GM18873 (cell line): ENCODE results near the gene PSMG3.

Source experiments
- ATAC-seq: cut with Tn5 transposase; IDR thresholded peaks from one replicate; pipeline ENCODE4 v1.9.1; 2021; ENCODE audit warnings: mild to moderate bottlenecking, moderate library complexity, moderate number of reproducible peaks; ENCODE audit not compliant: unreplicated experiment, low FRiP score

The PSMG3 gene, protein sequence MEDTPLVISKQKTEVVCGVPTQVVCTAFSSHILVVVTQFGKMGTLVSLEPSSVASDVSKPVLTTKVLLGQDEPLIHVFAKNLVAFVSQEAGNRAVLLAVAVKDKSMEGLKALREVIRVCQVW

DNA sequence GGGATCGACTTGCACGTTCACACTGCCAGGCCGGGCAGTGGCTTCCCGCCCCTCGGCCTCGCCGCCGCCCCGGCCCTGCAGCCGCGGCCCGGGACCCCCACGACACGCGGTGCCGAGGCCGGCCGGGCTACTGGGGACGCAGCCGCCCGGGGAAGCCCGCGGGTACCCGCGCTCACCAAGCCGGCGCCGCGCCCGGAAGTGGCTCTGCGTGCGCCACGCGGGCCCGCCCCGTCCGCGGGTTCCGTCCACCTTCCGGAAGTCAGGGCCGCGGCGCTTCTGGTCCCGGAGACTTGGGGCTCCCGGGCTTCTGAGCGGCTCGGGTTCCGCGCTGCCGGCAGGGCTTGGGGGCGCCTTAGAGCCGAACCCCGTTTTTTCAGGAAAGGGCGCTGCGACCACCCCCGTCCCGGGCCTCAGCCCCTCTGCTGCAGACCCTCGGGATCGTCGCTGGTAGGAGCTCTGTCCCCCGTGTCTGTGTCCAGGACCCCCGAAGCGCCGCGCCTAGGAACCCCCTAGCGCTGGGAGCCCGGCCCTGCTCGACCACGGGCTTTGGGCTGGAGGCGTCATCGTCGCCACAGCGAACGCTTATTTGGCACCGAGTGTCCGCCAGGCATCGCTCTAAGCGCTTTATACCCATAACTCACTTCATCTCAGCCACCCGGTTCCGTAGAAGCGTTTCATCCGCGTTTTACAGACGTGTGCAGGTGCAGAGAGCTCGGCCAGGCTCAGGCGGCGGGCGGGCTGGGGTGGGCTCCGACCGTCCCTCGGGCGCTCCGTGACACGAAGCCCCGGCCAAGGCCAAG lies at the start of gene PSMG3:
PSMG3 (minus strand) TSS at position 200 of the 800 bp plus-strand sequence. CDS start 693 bp downstream, outside the sequence.
- ATAC-seq: peak; percentile 75

DNA sequence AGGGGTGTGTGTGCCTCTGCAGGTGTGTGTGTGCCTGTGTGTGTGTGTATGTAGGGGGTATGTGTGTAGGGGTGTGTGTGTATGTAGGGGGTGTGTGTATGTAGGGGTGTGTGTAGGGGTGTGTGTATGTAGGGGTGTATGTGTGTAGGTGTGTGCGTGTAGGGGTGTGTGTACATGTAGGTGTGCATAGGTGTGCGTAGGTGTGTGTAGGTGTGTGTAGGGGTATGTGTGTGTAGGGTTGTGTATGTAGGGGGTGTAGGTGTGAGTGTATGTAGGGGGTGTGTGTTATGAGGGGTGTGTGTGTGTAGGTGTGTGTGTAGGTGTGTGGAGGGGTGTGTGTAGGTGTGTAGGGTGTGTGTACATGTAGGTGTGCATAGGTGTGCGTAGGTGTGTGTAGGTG lies 48.6 kb upstream of the PSMG3 start:
- no peak for ATAC-seq

DNA sequence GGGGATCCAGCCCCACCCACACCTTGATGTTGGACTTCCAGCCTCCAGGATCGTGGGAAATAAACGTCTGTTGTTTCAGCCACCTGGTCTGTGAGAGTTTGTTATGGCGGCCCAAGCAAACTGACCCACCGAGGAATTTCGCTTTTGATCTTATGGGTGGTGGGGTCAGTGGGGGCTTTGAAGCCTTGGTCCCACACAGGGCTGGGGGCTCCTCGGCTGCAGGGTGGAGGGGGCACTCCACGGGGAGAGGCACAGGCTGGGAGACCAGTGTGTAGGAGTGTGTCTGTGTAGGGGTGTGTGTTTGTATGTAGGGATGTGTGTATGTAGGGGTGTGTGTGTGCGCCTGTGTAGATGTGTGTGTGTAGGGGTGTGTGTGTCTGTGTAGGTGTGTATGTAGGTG lies 48.1 kb upstream of the PSMG3 start:
- ATAC-seq: no peak

DNA sequence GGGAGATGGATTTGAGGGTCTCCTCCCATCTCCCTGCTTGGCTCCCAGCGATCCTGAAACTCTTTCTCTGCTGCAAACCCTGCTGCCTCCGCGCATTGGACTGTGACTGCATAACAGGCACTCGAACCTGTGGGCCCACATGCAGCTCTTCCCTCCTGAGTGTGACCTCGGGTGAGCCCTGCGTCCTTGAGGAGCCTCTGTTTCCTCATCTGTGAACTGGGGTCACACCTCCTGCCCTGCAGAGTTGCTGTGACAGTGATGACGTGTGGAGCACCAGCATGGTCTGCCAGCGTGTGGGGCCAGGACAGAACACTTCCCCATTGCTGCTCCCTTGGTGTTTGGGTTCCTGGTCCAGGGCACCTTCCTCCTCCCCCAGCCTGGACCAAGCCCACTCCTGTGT lies 46.9 kb upstream of the PSMG3 start:
- no peak for ATAC-seq

DNA sequence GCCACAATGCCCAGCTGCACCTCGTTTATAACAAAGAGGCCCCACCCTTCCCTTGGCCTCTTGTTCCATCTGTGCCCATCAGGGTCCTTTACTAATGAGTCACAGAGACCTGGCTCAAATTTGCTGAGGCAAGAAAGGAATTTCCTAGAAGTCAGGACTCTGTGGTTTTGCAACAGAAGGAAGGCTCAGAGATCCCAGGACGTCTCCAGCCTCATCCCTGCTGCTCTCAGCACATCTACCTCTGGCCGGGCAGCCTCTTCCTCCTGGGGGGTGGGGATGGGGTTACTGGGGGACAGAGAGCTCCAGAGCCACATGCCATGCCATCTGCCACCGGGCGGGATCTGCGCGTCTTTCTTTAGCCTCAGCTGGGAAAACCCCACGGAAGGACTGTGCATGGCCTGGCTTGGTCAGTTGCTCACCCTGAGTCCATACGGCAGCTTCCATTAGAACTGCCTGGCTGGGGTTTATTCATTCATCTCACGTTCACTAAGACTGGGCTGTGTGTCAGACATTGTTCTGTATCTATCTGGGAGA lies 41.9 kb upstream of the PSMG3 start:
- no peak for ATAC-seq

DNA sequence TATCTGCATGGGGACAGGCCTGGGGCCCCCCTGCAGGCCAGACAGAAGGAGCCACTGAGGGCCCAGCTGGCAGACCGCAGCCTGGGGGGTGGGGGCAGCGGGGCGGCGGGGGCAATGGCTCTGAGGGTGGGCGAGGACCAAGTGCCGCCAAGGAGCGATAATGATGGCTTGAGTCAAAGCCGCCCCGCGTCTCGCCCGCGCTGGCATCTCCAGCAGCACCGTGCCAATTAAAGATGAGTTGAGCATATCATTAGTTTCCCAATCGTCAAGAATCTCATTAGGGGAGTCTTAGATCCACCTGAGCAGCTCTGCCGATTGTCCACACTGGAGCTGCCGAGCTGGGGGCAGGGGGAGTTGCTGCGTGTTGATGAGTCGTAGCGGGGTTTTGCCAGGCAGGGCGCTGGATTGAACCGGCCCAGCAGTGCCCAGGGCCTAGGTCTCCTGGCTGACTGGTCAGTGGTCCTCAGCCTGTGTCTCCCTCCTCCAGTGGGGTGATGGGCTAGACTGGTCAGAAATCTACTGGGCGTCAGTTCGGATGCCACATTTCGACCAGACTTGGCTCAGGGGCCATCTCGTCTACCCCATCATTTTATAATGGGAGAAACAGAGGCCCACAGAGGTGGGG lies 41.0 kb upstream of the PSMG3 start:
- ATAC-seq: no peak

DNA sequence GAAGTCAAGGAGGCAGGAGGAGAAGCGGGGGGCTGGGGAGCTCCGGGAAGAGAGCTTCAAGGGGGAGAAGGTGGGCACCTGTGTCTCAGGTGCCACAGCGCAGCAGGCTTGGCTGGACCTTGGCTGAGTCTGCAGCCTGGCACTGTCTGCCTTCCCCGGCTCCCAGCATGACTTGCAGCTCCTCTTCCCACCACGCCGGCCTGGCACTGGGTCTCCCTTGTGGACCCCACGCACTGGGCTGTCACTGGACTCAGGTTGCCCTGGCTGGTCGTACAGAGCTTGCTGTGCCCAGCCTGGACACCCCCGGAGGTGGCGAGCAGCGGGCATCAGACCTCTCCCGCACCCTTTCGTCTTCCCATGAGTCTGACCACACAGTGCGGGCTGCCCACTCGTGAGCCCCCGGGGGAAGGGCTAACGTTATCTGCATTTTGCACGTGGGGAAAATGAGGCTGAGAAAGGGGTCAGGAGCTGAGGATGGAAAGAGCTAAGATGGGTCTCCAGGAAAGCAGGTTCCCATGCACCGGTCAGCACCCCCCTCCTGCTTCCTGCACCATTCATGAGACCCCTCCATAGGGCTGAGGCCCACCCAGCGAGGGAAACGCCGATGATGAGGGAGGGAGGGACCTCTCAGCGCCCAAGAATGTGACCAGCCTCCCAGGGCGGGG lies 40.3 kb upstream of the PSMG3 start:
- ATAC-seq: no peak

DNA sequence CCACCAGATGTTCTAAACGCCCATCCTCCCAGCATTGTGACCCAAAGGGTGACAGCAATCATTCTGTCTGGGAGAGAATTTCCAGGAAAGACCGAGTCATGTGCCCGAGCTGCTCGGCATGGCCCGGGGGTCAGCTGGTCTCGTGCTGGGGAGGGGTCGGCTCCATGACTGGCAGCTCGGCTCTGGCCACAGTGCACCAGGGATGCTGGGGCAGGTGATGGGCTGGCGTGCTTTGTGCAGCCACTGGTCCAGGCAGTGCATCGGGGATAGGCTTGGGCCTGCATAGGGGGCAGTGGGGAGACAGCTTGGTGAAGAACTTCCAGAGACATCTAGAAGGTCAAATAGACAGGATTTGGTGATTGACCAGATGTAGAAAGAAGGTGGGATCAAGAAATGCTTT lies 39.2 kb upstream of the PSMG3 start:
- no peak for ATAC-seq

DNA sequence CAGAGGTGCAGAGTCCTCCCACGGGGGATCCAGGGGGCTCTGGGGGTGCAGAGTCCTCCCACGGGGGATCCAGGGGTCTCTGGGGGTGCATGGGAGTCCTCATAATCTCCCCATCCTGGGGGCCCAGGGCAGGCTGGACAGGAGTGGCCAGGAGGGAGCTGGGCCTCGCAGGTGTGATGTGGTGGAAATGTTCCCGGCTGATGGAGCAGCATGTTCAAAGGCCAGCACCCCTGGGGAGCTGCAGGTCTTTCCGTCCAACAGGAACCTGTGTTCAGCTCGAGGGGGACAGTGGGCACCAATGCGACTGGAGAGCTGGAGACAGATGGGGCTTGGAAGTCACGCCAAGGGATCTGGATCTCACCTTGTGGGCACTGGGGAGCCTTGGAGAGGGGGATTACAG lies 38.5 kb upstream of the PSMG3 start:
- no peak for ATAC-seq

DNA sequence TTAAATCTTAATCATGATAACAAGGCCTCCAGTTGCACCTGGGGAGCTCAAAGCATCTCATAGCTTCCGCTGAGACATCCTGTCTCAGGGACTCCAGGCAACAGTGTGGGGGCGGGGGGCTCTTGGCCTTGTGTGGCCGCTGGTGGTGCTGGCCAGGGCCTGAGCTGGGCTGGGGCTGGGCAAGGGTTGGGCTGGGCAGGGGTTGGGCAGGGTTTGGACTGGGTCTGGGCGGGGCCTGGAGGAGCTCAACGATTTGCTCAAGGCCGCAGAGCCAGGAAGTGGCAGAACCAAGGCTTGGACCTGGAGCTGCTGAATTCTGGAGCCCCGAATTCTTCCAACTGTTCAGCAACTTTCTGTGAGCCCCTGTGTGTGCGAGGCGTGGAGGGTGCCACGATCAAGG lies 37.9 kb upstream of the PSMG3 start:
- ATAC-seq: no peak

DNA sequence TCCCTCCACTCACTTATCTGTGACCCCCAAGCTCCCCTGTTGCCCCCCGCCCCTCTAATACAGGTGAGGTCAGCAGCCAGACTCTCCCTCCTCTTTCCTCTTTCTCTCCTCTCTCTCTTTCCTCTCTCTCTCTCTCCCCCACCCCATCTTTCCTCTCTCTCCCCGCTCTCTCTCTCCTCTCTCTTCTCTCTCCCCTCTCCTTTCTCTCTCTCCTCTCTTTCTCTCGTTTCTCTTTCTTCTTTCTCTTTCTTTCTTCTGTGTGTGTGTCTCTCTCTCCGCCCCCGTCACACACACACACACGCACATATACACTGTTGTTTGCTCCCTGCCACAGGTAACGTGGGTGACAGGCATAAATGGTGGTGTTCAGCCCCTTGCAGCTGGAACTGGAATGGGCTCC lies 37.2 kb upstream of the PSMG3 start:
- ATAC-seq: no peak

DNA sequence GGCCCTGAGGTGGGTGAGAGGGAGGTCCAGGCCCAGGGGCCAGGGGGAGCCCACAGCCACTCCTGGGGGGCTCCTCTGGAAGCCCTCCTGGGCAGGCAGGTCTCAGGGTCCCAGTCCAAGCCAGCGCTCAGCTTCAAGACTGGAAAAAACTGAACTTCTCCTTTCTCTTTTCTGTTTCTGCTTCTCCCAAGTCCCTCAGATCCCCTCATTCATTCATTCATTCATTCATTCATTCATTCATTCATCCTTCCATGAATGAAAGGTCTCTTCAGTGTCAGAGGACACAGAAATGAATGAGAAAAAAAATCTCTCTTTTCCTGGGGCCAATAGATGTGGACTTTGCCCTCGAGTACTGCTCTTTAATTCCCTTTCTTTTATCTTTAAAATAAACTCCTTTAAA lies 34.6 kb upstream of the PSMG3 start:
- no peak for ATAC-seq

DNA sequence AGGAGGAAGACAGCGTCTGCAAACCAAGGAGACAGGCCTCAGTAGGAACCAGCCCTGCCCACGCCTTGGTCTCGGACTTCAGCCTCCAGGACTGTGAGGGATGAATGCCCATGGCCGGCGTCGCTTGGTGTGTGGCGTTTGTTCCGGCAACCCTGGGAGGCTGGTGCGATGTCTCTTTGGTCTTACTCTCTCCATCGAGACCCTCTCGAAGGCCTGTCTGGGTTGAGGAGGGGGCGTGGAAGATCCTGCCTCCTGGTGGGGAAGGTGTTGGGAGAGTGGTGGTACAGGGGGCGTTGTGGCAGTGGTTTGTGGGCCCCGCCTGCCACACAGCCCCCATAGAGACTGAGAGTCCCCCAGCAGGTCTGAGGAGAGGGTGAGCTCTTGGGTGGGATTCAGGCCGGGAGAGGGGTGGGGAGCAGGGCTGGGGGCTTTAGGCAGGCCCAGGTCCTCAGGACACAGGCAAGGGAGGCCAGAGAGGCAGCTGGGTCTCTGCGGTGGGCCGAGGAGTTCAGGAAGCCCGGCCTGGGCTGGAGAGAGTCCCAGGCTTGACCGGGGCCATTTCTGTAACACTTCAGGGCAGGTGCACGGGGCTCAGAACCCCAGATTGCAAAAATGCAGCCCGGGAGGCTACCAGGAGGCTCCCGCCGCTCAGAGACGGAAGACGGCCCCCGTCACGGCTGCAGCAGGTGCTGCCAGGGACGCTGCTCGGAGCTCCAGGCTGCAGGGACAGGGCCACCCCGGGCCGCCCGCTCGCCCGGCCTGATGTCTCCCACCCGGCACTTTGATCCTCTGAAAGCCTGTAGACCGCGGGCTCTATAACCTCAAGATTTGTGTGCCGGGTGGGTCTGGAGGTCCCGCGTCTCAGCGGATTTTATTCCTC lies 33.8 kb upstream of the PSMG3 start:
- ATAC-seq: no peak

DNA sequence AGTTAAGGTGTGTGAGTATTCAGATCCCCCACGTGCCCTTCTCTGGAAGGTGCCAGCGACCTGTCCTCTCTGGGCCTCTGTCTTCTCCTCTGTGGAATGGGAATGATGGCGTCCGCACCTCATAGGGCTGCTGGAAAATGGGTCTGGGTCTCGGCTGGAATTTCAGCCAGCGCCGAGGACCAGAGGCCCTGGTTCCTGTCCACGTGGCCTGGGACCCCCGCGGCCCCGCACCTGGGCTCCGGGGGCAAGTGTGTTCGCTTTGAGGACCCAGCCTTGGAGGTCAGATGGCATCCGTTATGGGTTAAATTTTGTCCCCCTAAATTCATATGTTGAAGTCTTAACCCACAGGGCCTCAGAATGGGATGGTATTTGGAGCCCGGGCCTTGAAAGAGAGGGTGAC lies 32.6 kb upstream of the PSMG3 start:
- ATAC-seq: no peak

DNA sequence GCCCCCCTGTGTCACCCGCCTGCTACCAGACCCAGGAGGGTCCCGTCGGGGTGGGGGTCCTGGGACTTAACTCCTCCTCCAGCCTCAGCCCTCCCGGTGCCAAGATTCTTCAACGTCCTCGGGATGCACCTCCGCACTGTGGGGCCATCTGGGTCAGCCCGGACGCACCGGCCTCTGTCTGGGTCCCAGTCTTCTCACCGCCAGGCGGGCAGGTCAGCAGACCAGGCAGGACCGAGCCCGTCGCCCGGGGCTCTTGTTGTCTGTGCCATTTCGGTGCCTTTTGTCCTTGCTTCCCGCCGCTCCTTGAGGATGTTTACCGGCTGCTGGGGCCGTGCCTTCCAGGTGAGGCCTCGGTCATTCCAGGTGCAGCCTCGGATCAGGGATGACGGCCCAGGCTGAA lies 32.1 kb upstream of the PSMG3 start:
- no peak for ATAC-seq

DNA sequence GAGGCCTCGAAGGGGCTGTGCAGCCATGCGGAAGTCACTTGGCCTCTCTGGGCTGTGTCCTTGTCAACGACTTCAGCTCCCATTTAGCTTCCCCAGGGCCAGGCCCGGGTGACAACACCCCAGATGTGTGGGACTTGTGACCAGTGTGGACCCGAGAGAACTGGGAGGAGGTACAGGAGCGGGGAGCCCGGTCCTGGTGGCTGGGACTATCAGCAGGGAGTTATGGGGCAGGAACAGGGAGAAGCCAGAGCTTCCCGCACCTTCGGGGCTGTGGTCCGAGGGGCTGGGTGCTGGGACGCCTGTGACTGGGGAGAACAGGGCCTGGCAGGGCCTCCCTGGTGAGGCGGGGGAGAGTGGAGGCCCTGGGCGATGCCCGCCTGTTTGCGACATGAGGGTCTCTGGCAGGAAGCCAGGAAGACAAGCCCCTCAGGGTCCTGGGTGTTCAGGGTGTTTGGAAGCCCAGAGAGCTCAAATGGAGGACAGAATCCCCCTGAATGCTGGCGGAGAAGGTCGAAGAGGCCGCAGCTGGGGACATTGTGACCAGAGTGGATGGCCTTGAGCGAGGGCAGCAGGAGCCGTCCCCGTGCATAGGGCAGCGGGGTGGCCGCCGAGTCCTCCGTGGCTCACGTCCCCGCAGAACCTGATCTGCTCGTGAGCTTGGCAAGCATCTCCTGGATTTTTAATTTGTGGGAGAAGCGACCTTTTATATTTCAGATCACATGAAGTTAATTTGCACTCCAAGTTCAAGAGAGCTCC lies 30.0 kb upstream of the PSMG3 start:
- ATAC-seq: no peak

DNA sequence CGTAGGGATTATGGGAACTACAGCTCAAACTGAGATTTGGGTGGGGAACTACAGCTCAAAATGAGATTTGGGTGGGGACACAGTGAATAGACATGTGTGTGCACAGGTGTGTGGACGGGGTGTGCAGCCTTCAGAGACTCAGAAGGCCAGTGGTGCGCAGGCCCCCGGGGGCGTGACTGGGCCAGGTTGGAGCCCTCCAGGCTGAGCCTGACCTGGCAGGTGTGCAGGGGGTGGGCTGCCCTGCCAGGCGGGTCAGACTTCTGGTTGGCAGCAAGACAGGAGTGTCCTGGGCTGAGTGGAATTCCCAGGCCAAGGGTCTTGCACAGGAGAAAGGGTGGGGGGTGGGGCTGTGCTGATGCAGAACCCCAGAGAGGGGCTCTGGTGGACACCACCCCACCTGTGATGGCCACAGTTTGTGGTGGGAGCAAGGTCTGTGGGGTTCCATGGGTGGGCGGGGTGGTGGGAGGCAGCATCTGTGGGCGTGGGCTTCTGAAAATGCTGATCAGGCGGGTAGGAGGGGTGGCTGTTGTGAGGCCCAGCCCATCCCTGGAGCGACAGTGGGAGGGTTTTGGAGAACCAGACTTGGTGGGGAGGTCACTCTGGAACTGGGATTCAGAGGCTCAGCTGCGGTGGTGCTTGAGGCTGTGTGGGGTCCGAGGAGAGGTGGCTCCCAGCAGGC lies 29.3 kb upstream of the PSMG3 start:
- no peak for ATAC-seq

DNA sequence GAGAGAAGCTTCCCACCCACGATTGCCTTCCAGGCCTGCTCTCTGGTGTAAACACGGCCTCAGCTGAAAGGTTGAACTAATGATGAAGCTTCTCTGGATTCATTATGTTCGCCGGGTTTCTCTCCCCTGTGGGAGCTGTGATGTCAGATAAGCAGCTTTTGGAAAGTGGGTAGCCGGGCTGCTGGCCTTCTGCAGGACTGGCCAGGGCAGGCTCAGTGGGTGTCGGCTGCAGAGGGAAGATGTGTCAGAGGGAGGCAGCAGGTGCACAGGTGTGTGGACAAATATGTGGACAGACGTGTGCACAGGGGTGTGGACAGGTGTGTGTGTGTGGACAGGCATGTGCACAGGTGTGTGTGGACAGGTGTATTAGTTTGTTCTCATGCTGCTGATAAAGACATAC lies 28.5 kb upstream of the PSMG3 start:
- ATAC-seq: no peak

DNA sequence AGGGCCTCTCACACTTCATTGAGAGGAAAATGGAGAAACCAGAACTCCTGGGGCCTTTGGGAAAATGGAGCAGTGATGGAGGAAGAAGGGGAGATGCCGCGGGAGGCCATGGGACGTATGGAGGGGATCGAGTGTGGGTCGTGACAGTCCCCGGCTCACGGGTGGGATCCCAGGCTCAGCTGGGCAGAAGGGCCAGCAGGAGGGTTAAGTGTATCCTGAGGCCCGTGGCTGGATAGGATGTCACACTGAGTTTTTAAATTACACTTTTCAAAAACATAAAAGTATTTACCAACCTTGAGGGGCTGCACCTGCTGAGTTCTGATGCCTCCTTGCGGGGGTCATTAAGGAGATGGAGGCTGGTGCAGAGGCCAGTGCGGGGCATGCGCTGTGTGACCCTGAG lies 28.0 kb upstream of the PSMG3 start:
- ATAC-seq: no peak
